Tibial nerve (tissue), 4 donors: Measurements from ENCODE around the gene TMEM255B.

Source experiments
- CTCF ChIP-seq, 5 experiments: fragments of 200-600 bp in 3 of 5; fragments of 450-650 bp in 2 of 5; sonication (generic) in 3 of 5; IDR thresholded peaks; one replicate each; pipeline ENCODE4 v1.5.1; 2016 to 2019; ENCODE audit warnings: antibody characterized with exemption in 5 of 5, mild to moderate bottlenecking in 3 of 5, moderate library complexity in 2 of 5
- EP300 ChIP-seq, 2 donors: sonication (generic); formaldehyde crosslinking; IDR thresholded peaks; one replicate each; pipeline ENCODE4 v1.6.1; 2017; ENCODE audit warnings: antibody characterized with exemption in 2 of 2, mild to moderate bottlenecking in 1 of 2
- POLR2A ChIP-seq, 2 donors: fragments of 450-650 bp; IDR thresholded peaks; one replicate each; pipeline ENCODE4 v1.6.1; 2017; ENCODE audit warnings: antibody characterized with exemption in 2 of 2, mild to moderate bottlenecking in 2 of 2, moderate library complexity in 2 of 2

GRCh38 chr13:113803409-113804016 is 44.5 kb downstream of the TMEM255B start:
- no peak for TF ChIP-seq CTCF (IDR thresholded peaks at IDR 0.05)
- no peak for TF ChIP-seq POLR2A (IDR thresholded peaks at IDR 0.05)
- TF ChIP-seq EP300 (IDR thresholded peaks at IDR 0.05) = no peak
